ENCODE results near the gene ARL8B.

DNA sequence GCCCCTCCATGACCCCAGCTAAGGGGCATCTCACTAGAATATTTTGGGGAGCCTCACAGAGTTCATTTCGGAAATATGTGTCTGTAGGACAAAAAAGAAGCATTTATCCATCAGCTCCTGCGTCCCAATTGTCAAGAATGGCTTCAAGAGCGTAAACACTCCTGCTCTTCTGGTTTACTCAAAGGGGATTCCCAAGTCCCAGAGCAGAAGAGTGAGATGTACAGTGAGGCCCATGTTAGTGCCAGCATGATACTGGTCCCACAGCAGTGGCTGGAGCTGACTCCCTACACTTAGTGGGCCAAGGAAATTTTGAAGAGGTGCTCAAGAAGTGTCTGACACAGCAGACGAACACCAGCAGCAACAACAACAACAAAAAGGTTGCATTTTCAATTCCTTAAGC lies 34.9 kb upstream of the ARL8B start:
- TF ChIP-seq, protein P1, sequence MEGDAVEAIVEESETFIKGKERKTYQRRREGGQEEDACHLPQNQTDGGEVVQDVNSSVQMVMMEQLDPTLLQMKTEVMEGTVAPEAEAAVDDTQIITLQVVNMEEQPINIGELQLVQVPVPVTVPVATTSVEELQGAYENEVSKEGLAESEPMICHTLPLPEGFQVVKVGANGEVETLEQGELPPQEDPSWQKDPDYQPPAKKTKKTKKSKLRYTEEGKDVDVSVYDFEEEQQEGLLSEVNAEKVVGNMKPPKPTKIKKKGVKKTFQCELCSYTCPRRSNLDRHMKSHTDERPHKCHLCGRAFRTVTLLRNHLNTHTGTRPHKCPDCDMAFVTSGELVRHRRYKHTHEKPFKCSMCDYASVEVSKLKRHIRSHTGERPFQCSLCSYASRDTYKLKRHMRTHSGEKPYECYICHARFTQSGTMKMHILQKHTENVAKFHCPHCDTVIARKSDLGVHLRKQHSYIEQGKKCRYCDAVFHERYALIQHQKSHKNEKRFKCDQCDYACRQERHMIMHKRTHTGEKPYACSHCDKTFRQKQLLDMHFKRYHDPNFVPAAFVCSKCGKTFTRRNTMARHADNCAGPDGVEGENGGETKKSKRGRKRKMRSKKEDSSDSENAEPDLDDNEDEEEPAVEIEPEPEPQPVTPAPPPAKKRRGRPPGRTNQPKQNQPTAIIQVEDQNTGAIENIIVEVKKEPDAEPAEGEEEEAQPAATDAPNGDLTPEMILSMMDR (conservative IDR thresholded peaks at IDR 0.05; ENCODE audit: low read depth, low read length): no peak
- TF ChIP-seq EZH2 (IDR thresholded peaks at IDR 0.05; ENCODE audit: borderline replicate concordance, low read depth, low read length, poor library complexity, severe bottlenecking): no peak
